HK-2 (cell line): ENCODE results near the gene CPXM2.
"Not testable (repeated sequence)": the region's sequence is repeated elsewhere in the genome, so short reads cannot be mapped to it uniquely, and the experiment has no call there.

Source experiments
- DNase-seq: peaks from one replicate; pipeline ENCODE4 v3.0.0-alpha.2; 2018; ENCODE audit not compliant: unreplicated experiment

The CPXM2 gene

DNA sequence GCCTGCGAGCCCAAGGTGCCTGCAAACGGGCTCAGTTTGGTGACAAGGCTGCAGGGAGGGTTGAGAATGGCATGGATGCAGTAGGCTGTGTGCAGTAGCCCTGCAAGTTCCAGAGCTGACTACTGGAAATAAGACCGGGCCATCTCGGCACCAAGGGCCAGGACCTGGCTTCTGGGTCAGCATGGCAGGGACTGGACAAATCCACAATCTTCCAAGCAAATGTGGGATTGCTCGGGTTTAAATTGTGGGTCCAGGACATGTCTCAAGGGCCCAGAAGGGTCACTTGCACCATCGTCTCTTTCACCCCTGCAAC lies 147.4 kb downstream of the CPXM2 start:
- DNase-seq: no peak

DNA sequence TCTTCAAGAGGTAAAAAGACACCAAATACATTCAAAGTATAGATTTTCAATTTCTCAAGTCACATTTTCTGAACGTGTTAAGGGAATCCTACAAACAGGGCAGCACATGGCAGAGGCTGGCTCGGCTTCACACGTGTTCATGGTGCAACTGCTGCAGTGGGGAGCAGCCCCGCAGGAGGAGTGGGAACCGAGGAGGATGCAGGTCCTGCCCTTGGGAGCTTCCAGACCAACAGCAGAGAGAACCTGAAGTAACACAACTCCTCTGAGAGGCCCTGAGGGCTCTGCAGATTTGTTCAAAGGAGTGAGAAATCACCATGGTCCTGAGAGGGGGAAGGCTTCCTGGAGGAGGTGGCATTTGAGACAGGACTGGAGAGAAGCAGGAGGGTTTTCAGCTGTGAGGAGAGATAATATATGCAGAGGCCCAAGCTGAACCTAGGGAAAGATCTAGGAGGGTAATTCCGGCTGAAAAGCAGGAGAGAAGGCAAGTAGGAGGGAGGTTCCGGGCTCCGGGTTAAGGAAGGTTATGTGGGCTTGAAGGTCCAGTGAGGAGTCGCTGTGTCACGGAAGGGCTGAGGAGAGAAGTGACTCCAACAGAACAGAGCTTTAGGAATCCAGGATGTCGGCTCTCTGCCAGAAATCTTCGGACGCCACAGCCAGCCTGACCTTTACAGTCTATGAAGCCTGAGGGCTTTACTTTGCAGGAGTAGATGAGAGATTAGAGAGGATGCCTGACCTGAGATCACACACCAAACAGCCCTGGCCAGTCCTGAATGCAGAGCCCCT lies 148.0 kb downstream of the CPXM2 start:
- no peak for DNase-seq

DNA sequence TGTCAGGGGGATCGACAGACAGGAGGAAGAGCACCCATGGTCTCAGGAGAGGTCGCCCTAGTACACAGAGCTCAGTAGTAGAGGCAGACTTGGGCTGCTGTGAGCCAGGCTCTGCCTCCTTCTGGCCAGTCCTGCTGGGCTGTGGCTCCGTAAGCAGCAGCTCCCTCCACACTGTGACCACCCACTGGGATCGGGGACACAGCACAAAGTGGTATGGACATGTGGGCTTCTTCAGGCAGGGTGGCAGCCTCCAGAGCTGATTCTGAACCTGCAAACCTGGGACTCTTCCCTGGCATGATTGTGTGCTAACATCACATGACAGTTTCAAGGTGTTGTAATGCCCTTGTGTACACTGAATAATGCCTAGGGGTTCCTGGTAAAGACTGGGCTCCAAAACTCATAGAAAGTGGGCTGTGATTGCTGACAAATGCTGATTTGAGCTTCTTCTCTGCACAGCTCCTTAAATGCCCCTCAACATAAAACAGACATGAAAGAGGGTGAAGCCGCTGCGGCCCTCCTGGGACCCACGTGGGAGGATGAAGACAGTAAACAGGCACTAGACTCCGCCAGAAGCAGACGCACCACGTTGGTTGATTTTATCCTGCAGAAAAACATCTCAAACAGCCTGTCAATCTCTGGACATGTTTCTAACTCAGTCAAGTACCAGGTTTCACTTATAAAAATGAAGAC lies 148.7 kb downstream of the CPXM2 start:
- no peak for DNase-seq

DNA sequence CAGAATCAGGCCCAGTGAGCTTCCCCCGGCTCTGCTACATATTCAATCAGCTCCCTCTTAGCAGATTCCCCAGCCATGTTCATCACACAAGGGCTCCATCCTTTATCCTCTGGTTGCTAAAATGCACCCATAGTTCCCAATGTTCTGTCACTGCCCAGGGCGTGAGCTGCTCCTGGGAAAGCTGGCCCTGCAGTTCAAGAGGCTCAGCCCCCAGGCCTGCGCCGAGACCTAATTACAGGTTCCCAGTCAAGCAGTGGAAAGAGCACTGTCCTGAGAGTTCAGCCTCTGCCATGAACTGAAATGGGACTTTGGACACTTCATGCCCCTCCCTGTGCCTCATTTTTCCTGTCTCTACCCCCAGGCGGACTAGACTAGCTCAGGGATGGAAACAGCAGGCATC lies 149.9 kb downstream of the CPXM2 start:
- no peak for DNase-seq

DNA sequence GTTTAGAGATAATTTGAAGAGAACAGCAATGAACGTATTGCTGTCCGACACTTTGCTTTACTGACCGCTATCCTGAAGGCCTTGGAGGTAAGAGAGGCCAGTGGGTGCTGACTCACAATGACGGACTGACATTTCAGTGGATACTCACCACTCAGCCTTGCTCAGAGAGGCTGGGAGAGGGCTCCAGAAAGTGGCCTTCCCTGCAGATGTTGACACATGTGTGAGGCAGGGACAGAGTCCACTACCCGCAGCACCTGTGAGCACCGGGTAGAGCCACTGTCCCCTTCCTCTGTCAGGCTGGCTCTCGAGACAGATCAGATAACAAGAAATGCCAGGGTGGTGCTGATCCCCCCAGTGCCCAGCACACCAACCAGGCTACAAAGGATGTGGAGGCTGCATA lies 150.5 kb downstream of the CPXM2 start:
- no peak for DNase-seq

DNA sequence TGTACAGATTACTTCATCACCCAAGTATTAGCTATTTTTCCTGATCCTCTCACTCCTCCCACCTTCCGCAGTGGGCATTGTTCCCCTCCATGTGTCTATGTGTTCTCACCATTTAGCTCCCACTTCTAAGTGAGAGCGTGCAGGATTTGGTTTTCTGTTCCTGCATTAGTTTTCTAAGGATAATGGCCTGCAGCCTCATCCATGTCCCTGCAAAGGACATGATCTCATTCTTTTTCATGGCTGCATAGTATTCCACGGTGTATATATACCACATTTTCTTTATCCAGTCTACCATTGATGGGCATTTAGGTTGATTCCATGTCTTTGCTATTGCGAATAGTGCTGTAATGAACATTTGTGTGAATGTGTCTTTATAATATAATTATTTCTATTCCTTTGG lies 154.7 kb downstream of the CPXM2 start:
- not testable (repeated sequence) for DNase-seq

DNA sequence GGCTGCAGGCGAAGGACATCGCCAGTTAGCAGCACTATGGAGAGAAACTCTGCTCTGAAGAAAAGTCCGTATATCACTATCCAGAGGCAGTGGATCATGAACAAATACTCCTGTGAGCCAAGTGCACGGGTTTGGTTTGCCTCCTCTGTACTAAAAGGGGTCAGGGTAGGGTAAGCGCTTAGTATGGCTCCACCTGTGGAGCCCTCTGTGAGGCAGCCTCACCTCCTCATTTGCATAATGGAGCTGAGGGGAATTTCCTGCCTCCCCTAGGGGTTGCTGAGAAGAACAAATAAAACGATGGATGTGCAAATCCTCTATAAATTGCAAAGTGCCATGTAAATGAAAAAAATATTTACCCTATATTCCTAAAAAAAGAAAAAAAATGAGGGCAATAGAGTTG lies 162.1 kb downstream of the CPXM2 start:
- DNase-seq: no peak

DNA sequence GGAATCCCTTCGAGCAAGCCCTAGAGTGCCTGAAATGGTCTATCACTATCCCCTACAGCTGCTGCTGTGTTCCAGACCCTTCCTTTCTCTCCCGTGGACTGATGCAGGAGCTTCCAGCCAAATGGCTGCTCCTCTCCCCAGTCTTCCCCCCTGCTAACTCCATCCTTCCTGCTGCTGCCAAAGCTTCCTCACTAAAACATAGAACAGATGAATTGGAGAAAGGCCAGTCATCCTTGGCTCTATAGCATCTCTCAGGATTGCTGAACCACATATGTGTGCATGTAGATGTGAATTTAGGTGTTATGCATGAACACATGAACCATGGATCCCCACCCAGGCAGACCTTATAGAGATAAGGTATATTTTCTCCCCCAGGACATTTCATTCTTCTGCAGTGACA lies 164.8 kb downstream of the CPXM2 start:
- no peak for DNase-seq

DNA sequence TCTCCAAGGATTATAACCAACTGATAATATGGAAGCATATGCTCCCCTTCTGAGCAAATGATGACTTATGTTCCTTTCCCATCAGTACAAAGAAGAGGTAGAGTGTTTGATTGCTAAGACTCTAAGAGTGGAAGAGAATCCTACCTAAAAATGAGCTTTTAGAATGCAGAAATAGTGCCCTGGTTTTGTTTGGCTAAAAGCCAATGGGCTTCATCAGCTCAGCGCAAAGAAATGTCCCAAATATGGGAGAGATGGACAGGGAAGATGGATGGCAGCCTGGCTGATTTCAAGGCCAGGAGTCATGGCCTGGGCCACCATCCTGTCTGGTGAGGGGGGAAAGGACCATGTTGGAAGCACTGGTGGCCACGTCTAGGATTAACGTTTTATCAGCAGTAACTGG lies 165.2 kb downstream of the CPXM2 start:
- DNase-seq: no peak

DNA sequence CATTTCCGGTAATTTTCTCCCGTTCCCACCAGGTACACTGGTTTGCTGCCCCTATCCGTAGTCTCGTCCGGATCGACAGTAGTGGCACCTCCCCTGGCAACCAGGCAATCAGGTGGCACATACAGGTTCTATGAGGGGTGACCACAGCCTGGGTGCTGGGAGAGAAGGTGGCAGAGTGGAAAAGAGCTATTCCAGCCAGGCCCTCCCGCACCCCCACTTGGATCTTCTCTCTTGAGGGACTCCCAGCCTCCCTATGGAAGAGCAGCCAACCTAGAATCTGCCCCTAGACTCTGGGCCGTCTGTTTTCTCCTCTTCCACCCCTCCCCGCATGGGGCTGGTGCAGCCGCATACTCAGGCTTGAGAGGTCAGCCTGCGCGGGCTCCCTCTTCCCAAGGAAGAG lies 166.9 kb downstream of the CPXM2 start:
- no peak for DNase-seq

DNA sequence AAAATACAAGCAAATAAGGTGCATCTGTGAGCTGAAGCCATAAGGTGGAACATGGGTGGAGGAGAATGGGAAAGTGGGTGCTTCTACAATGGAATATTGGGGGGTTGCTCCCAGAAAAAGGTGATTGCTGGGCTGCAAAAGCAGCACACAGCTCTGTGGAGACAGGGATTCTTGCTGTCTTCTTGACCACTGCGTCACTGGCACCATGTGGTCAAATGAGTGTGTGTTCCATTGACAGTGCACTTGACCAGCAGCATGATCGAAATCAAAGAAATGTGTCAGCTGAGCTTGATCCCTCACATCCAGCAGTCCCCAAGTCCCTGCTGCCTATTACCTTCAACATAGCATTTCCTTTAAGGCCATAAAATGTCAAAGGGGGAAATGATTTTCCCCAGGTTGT lies 169.3 kb downstream of the CPXM2 start:
- no peak for DNase-seq

DNA sequence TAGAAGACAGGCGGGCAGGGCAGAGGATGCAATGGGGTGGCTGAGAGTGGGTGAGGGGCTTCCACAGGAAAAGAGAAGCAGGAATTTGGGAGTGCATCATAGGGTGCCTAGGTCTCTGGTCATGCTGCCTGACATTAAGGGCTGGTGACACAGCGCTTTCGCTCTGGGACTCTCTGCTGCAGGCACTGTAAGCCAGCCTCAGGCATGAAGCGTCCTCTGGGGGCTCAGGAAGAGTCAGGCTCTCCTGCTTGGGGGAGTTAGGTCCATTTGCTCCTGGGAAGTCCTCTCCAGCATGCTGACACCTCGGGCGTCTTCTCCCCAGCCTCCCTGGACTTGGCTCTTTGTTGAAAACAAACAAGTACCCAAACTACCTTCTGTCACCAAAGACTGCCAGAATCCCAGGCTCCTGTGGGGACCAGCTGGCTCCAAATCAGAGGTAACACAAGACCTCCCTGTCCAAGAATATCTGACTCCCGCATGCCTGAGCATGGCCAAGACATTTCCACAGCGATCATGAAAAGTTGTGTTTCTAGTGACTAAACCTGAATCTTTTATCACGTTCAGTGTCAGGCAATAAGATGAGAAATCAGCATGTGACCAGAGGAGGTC lies 170.1 kb downstream of the CPXM2 start:
- DNase-seq: no peak

DNA sequence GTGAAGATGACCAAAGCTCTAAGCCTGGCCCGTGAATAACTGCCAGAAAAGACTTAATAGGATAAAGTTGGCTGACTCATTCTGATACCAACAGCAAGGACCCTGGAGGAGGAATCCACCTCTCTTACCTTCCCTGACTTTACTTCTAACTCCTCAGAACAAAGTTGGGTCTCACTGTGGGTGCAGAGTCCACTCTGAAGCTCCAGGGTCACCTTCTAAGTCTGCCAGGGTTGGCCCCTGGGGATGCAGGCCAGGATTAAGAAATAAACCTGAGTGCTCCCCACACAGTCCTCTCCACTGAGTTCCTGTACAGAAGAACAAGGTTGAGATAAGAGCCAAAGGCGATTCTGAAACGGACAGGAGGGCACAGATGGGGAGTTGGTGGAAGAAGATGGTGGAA lies 171.1 kb downstream of the CPXM2 start:
- no peak for DNase-seq

DNA sequence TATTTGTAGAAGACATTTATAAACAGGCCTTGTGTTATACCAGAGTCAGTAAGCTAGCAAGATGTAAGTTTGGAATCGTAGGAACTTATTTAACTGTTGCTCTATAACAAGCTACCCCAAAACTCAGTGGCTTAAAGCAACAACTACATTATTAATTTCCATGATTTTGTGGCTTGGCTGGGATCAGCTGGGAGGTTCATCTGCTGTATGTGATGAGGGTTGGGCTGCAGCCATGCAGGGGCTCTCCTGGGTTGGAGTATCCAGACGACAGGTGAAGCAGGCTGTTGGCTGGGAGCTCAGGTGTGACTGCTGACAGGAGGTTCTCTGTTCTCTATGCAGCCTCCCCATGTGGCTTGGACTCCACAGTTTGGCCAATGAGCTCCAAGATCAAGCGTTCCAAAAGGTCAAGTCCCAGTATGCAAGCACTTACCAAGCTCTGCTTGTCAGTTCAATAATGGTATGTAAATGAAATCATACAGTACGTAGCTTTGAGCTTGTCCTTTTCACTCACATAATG lies 173.0 kb downstream of the CPXM2 start:
- no peak for DNase-seq

DNA sequence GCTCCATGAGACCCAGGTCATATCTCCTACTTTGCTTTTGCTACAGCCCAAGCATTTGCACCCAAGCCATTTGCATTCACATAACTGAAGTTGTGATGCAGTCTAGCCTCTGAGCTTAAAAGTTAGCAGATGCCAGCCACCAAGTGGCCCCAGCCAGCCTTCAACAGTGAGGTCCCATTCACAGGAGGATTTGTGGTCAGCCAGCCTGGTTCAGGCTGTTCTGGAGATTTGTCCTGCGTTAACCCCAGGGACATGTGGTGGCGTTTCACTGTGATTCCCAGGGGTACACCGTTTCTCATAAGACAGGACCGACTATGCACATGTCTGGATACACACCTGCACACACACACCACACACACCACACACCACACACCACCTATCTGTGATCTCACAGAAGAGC lies 174.3 kb downstream of the CPXM2 start:
- DNase-seq: no peak

DNA sequence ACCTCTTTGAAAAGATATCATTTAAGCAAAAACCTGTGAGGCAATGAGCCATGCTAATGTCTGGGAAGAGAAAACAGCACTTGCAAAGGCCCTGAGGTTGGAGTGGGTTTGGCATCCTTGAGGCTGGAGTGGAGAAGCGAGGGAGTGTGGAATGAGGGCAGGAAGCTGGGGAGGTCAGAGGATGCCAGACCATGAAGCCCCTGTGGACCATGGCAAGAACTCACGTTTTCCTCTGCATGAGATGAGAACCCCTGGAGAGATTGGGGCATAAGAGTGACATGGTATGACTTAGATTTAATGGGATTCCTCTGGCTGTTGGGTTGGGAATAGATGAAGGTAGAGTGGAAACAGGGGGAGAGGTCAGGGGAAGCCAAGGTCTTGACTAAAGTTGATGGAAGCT lies 176.1 kb downstream of the CPXM2 start:
- no peak for DNase-seq

DNA sequence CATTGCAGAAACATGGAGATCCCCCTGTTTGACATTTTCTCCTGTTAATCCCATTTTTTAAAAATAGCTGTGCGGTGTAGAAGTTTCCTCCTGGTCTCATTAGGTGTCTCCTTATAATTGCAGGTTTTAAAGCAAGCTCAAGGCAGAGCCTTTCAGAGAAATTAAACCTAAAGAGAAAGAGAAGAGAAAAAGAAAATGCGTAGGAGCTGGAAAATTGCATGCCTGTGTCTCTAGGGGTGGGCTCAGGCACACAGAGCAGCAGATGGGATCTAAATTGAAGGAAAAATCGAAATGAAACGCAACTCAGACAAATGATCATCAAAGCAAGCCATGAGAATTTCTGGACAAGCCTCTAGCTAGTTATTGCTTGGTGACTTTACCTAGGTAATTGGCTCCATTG lies 185.4 kb downstream of the CPXM2 start:
- no peak for DNase-seq

DNA sequence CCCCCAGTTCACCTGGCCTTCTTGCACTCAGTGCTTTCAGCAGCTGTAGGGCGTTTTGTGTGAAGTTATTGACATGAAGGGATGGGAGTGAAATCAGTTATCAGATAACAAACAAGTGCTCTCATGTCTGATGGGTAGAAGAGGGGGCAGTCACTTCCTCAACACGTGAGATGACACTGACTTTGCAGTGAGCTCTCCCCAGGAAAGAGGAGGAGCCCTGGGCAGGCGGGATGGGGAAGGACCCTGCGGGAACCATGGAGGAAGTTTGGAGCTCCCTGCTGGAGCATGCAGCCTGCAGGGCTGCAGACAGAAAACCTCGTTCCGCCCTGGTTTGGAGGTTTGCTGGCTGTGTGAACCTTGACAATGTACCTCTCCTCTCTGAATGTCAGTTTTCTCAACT lies 186.8 kb downstream of the CPXM2 start:
- no peak for DNase-seq

DNA sequence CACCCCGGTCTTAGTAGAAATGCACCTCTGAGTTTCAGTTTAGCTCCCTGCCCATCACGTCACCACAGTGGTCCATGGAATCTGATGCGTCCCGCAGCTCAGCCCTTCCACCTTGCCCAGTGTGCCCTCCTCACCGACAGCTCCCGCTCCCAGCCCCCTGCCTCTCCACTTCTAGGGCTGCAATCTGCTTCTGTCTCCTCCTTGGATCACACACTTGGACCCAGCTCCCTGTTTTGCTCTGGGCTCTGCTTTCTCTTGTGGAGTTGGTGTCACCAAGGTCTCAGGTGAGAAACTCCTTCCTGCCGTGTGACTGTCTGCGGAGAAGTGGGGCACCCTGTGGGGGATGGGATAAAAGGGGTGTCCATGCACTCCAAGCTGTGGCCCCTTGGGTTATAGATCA lies 187.5 kb downstream of the CPXM2 start:
- no peak for DNase-seq

DNA sequence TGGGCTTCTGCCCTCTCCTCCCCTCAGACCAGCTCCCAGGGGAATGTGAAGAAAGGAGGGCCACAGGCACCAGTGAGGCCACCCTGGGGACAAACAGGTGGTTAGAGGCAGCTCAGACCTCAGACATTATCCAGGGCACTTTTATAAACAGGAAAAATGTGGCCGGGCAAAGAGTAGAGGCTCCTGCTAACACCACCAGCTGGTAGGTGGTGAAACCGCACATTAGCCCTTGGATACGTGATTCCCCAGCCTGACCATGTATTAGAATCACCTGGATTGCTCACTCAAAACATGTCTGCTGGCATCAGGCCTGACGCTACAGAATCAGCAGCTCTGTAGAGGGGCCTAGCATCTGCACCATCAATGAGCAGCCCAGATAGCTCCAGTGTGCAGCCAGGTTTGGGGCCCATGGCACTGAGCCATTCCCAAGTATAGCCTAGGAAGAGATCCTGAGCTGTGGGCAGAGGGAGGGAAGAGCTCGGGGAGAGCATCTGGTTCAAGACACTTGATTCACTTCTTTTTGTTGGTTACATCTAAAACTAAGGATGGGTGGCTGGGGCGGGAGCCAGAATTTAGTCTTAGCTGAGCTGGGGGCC lies 188.3 kb downstream of the CPXM2 start:
- no peak for DNase-seq
